Measurements from ENCODE around the gene LGALS3BP. TPM values are rescaled to one million over a fixed set of nuclear protein-coding genes. Genes with fewer than 3 reads are reported as not detected.

The LGALS3BP gene
- total and polyA plus RNA-seq, 2 experiments from 2014 or later = 15.1 to 36.5 TPM

DNA sequence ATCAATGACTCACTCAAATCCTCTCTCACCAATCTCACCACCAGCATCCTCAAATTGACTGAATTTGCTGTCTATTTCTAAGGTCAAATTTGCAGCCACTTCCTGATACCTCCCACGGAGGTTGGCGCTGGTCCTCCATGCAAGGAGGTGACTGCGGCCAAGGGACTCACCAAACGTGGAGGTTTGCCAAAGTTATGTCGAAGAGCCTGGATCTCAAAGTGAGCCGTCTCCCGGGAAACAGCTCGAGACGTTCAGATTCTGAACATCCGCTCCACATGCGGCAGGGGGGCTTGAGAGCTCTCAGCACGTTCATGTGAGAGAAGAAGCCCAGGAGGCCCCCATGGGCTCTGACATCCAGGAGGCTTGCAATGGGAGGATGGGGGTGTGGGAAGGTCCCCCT, 22.6 kb downstream of the LGALS3BP start (continued):
- TF ChIP-seq ZNF331 (CRISPR knock-in tag; IDR thresholded peaks at IDR 0.05; ENCODE audit: low read depth) = no peak
- TF ChIP-seq POLR2AphosphoS5 (IDR thresholded peaks at IDR 0.05; ENCODE audit: low read depth) = no peak
- no peak for TF ChIP-seq CREB1 (CRISPR knock-in tag; IDR thresholded peaks at IDR 0.05; ENCODE audit: low read depth)
- no peak for TF ChIP-seq JUNB (IDR thresholded peaks at IDR 0.05; ENCODE audit: unreplicated experiment)
- TF ChIP-seq, protein P1, sequence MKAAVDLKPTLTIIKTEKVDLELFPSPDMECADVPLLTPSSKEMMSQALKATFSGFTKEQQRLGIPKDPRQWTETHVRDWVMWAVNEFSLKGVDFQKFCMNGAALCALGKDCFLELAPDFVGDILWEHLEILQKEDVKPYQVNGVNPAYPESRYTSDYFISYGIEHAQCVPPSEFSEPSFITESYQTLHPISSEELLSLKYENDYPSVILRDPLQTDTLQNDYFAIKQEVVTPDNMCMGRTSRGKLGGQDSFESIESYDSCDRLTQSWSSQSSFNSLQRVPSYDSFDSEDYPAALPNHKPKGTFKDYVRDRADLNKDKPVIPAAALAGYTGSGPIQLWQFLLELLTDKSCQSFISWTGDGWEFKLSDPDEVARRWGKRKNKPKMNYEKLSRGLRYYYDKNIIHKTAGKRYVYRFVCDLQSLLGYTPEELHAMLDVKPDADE (IDR thresholded peaks at IDR 0.05) = no peak
- no peak for TF ChIP-seq STAT1 (IDR thresholded peaks at IDR 0.05; ENCODE audit: unreplicated experiment)

- no peak overlapping the region for H3K27ac Mint-ChIP-seq
- no peak overlapping the region for H3K4me3 Mint-ChIP-seq
- H3K36me3 Mint-ChIP-seq (ENCODE audit: low read depth) = 0 out of 3 replicates have a peak, but pooled peaks cover 1% of the 10 kb centered on the region
- no peaks in the 10 kb centered on the region for H3K9me2 ChIP-seq (ENCODE audit: insufficient read depth)
- H3K36me3 ChIP-seq (ENCODE audit: insufficient read depth) = no peaks in the 10 kb centered on the region
- H3F3A ChIP-seq (replicated peaks; ENCODE audit: low read depth) = no peaks in the 10 kb centered on the region
- H3K27me3 Mint-ChIP-seq (ENCODE audit: insufficient read depth, low read depth, poor library complexity) = peaks cover 12% of the 10 kb centered on the region
- no peak overlapping the region for H3K4me2 ChIP-seq
- no peaks in the 10 kb centered on the region for H3K27me3 ChIP-seq (ENCODE audit: insufficient read depth)
- DNase-seq (ENCODE audit: low spot score) = no peak
- H3K9me3 Mint-ChIP-seq = peaks cover 4% of the 10 kb centered on the region; the same call in 2 of the 3 replicates
- no peak overlapping the region for H3K4me3 ChIP-seq
- H3K4me1 Mint-ChIP-seq = peaks cover 7% of the 10 kb centered on the region; the same call in 2 of the 3 replicates
- 0 out of 2 replicates have a peak overlapping the region, but pooled peaks have one; percentile 18 for H2AFZ ChIP-seq
- H4K20me1 ChIP-seq (replicated peaks; ENCODE audit: insufficient read depth) = no peaks in the 10 kb centered on the region; the same call in 1 of the 2 replicates
- ATAC-seq = no peak
- H3K79me2 ChIP-seq (replicated peaks; ENCODE audit: insufficient read depth) = no peaks in the 10 kb centered on the region
- H3K4me1 ChIP-seq (ENCODE audit: insufficient read depth) = no peaks in the 10 kb centered on the region
- no peak overlapping the region for H3K27ac ChIP-seq (ENCODE audit: low read depth)
- TF ChIP-seq ZNF114 (CRISPR knock-in tag; IDR thresholded peaks at IDR 0.05) (no peak), JUNB (IDR thresholded peaks at IDR 0.05; ENCODE audit: unreplicated experiment) (no peak), EZH2 (IDR thresholded peaks at IDR 0.05; ENCODE audit: low read depth, unreplicated experiment) (no peak), STAT1 (IDR thresholded peaks at IDR 0.05; ENCODE audit: unreplicated experiment) (no peak), NANOG (IDR thresholded peaks at IDR 0.05; ENCODE audit: borderline replicate concordance) (no peak), CREB1 (CRISPR knock-in tag; IDR thresholded peaks at IDR 0.05; ENCODE audit: low read depth) (no peak), POLR2AphosphoS5 (IDR thresholded peaks at IDR 0.05; ENCODE audit: low read depth) (no peak)
- TF ChIP-seq, protein P2, sequence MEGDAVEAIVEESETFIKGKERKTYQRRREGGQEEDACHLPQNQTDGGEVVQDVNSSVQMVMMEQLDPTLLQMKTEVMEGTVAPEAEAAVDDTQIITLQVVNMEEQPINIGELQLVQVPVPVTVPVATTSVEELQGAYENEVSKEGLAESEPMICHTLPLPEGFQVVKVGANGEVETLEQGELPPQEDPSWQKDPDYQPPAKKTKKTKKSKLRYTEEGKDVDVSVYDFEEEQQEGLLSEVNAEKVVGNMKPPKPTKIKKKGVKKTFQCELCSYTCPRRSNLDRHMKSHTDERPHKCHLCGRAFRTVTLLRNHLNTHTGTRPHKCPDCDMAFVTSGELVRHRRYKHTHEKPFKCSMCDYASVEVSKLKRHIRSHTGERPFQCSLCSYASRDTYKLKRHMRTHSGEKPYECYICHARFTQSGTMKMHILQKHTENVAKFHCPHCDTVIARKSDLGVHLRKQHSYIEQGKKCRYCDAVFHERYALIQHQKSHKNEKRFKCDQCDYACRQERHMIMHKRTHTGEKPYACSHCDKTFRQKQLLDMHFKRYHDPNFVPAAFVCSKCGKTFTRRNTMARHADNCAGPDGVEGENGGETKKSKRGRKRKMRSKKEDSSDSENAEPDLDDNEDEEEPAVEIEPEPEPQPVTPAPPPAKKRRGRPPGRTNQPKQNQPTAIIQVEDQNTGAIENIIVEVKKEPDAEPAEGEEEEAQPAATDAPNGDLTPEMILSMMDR (conservative IDR thresholded peaks at IDR 0.05; ENCODE audit: low read depth in 2 of 2) = no peak
- TF ChIP-seq, protein P3, sequence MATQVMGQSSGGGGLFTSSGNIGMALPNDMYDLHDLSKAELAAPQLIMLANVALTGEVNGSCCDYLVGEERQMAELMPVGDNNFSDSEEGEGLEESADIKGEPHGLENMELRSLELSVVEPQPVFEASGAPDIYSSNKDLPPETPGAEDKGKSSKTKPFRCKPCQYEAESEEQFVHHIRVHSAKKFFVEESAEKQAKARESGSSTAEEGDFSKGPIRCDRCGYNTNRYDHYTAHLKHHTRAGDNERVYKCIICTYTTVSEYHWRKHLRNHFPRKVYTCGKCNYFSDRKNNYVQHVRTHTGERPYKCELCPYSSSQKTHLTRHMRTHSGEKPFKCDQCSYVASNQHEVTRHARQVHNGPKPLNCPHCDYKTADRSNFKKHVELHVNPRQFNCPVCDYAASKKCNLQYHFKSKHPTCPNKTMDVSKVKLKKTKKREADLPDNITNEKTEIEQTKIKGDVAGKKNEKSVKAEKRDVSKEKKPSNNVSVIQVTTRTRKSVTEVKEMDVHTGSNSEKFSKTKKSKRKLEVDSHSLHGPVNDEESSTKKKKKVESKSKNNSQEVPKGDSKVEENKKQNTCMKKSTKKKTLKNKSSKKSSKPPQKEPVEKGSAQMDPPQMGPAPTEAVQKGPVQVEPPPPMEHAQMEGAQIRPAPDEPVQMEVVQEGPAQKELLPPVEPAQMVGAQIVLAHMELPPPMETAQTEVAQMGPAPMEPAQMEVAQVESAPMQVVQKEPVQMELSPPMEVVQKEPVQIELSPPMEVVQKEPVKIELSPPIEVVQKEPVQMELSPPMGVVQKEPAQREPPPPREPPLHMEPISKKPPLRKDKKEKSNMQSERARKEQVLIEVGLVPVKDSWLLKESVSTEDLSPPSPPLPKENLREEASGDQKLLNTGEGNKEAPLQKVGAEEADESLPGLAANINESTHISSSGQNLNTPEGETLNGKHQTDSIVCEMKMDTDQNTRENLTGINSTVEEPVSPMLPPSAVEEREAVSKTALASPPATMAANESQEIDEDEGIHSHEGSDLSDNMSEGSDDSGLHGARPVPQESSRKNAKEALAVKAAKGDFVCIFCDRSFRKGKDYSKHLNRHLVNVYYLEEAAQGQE (IDR thresholded peaks at IDR 0.05; ENCODE audit: unreplicated experiment) = no peak
- TF ChIP-seq, protein P4, sequence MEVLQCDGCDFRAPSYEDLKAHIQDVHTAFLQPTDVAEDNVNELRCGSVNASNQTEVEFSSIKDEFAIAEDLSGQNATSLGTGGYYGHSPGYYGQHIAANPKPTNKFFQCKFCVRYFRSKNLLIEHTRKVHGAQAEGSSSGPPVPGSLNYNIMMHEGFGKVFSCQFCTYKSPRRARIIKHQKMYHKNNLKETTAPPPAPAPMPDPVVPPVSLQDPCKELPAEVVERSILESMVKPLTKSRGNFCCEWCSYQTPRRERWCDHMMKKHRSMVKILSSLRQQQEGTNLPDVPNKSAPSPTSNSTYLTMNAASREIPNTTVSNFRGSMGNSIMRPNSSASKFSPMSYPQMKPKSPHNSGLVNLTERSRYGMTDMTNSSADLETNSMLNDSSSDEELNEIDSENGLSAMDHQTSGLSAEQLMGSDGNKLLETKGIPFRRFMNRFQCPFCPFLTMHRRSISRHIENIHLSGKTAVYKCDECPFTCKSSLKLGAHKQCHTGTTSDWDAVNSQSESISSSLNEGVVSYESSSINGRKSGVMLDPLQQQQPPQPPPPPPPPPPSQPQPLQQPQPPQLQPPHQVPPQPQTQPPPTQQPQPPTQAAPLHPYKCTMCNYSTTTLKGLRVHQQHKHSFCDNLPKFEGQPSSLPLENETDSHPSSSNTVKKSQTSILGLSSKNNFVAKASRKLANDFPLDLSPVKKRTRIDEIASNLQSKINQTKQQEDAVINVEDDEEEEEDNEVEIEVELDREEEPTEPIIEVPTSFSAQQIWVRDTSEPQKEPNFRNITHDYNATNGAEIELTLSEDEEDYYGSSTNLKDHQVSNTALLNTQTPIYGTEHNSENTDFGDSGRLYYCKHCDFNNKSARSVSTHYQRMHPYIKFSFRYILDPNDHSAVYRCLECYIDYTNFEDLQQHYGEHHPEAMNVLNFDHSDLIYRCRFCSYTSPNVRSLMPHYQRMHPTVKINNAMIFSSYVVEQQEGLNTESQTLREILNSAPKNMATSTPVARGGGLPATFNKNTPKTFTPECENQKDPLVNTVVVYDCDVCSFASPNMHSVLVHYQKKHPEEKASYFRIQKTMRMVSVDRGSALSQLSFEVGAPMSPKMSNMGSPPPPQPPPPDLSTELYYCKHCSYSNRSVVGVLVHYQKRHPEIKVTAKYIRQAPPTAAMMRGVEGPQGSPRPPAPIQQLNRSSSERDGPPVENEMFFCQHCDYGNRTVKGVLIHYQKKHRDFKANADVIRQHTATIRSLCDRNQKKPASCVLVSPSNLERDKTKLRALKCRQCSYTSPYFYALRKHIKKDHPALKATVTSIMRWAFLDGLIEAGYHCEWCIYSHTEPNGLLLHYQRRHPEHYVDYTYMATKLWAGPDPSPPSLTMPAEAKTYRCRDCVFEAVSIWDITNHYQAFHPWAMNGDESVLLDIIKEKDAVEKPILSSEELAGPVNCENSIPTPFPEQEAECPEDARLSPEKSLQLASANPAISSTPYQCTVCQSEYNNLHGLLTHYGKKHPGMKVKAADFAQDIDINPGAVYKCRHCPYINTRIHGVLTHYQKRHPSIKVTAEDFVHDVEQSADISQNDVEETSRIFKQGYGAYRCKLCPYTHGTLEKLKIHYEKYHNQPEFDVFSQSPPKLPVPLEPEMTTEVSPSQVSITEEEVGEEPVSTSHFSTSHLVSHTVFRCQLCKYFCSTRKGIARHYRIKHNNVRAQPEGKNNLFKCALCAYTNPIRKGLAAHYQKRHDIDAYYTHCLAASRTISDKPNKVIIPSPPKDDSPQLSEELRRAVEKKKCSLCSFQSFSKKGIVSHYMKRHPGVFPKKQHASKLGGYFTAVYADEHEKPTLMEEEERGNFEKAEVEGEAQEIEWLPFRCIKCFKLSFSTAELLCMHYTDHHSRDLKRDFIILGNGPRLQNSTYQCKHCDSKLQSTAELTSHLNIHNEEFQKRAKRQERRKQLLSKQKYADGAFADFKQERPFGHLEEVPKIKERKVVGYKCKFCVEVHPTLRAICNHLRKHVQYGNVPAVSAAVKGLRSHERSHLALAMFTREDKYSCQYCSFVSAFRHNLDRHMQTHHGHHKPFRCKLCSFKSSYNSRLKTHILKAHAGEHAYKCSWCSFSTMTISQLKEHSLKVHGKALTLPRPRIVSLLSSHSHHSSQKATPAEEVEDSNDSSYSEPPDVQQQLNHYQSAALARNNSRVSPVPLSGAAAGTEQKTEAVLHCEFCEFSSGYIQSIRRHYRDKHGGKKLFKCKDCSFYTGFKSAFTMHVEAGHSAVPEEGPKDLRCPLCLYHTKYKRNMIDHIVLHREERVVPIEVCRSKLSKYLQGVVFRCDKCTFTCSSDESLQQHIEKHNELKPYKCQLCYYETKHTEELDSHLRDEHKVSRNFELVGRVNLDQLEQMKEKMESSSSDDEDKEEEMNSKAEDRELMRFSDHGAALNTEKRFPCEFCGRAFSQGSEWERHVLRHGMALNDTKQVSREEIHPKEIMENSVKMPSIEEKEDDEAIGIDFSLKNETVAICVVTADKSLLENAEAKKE (CRISPR knock-in tag; IDR thresholded peaks at IDR 0.05) = no peak
Observed at GRCh38 chr17:78956254-78956653, 23.5 kb downstream of the LGALS3BP start.

Measured in GM23338 (cell line).